ENCODE data around the gene CKAP5.

- no peak for TF ChIP-seq CTCF (IDR thresholded peaks at IDR 0.05)
- TF ChIP-seq POLR2A (IDR thresholded peaks at IDR 0.05), result no peak
Measured at GRCh38 chr11:46727952-46728658, 118.0 kb downstream of the CKAP5 start.
